NCI-H748 (cell line): ENCODE data around the gene CCDC134.

ENCODE experiments used
- DNase-seq: peaks from one replicate; lab custom pipeline; 2025; ENCODE audit not compliant: unreplicated experiment; lab: John Stamatoyannopoulos, UW

CCDC134 gene

DNA sequence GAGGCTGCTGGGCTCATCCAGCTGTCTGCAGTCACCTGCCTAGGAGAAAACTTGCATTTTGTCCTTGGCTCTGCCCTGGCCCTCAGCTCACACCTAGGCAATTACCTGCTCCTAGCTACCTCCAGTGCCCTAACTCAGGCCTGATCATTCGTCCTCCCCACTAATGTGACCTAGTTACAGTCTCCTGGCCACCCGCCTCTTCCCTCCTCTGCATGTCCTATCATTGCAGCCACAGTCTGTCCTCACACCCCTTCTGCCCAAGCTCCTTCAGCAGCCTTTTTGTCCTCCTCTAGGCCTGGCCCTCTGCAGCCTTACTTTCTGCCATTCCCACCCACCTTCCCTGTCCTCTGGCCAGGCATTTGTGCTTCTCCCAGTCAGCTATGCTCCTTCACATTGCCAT, 17.7 kb upstream of the CCDC134 start:
- no peak for DNase-seq

- DNase-seq = no peak
These were observed 13.1 kb upstream of the CCDC134 start for GRCh38 chr22:41787331-41787730.

- DNase-seq = no peak
These were observed 6.6 kb upstream of the CCDC134 start for GRCh38 chr22:41793871-41794270.

- no peak for DNase-seq
These were observed 1.7 kb upstream of the CCDC134 start for GRCh38 chr22:41798736-41799135.

GRCh38 chr22:41799486-41800347, 762 bp upstream of the CCDC134 start:
- no peak for DNase-seq

DNA sequence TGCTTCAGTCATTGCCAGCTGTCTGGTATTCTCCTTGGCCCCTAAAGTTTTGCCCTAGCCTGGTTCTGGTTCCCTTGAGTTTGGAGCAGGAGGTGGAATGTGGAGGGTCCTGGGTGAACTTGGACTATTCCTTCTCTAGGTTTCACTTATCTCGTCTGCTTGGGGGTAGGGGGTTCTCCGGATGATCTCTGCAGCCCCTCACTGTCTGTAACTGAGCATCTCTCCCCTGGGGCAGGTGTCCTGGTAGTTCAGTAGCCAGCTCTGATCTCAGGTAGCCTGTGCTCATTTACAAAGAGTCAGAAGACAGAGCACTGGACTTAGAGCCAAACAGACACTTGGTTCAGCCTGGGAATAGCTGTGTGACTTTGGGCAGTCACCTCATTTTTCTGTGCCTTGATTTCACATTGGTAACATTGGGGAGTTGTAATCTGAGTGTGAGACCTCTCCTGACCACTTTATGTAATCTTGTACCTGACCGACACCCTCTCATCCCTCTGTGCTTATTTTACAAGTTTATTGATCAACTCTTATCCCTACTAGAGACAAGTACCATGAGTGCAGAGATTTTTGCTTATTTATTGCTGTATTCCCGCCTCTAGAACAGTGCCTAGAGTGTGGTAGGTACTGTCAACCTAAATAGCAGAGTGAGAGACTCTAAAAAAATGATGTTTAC, 804 bp downstream of the CCDC134 start:
- no peak for DNase-seq

DNA sequence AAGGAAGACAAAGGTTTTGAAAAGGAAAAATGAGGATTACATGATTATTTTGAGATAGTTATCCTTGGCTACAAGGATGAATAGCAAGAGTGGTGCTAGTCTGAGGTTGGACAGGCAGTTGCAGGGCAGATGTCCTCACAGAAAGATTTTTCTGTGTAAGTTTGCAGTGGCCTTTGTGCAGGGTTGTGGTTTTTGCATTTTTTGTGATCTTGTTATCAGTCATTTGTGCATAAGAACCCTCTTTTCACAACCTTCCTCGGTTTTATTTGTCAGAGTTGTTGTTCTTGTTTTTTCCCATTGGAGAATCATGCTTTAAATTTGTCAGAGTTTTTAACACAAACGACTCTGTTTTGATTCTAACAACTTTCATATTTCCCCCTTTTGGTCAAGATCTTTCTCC, 1.4 kb downstream of the CCDC134 start:
- DNase-seq = no peak

- DNase-seq = no peak
These were observed 5.2 kb downstream of the CCDC134 start for GRCh38 chr22:41805639-41806038.

DNA sequence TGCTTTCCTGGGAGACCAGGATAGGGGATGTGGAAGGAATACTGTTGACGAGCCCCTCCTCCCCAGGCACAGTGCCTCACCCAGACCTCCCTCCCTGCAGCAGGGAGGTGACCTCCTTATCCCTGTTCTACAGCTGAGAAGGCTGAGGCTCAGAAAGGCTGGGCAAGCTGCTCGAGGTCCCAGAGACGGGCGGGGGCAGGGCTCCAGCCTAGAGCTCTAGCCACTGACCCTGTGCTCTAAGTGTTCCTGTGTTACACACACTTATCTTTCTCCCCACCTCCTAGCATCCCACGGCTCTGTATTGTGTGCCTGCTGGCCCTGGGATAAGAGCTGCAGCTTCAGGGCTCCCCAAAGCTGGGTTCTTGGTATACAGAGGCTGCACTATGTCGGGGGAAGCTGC, 7.9 kb downstream of the CCDC134 start:
- DNase-seq = no peak

DNA sequence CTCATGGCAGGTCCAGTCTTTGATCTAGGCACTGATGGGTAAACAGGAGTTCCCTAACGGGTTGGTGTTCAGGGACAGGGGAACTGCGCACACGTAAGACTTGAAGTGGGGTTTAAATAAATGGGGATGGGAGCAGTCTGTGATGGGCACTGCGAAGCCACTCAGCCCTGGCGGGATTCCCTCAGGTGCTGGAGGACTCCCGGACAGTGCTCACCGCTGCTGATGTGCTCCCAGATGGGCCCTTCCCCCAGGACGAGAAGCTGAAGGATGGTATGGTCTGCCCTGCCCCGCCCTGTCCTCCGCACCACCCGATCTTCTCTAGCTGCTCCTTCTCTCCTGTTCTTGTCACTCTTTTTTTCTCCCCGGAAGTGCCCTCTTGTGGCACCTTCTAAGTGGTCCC, 9.5 kb downstream of the CCDC134 start:
- no peak for DNase-seq

DNA sequence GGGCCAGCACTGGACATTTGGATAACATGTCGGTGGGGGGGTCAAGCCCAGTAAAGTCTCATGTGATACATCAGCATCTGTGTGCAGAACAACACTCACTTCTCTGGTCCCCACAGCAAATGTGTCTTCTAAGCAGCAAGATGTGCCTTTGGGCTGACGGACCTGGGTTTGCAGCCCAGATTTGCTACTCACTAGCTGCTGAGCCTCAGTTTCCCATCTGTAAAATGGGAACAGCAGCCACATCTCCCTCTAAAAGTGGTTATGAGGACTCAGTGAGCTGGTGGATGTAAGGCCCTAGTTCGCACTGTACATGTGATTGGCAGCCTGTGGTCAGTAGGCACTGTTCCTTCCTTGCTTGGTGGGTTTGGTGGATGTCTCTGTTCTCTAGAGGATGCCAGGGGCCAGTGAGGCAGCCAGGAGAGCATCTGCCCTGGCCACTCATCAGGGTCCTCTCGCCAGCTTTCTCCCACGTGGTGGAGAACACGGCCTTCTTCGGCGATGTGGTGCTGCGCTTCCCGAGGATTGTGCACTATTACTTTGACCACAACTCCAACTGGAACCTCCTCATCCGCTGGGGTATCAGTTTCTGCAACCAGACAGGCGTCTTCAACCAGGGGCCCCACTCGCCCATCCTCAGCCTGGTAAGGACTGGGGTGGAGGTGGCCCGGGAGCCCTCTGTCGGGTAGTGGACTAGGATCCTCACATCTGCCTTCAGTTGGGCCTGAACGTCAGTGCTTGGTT, 12.5 kb downstream of the CCDC134 start:
- DNase-seq = no peak

GRCh38 chr22:41813726-41814410, 13.4 kb downstream of the CCDC134 start:
- DNase-seq = no peak

DNA sequence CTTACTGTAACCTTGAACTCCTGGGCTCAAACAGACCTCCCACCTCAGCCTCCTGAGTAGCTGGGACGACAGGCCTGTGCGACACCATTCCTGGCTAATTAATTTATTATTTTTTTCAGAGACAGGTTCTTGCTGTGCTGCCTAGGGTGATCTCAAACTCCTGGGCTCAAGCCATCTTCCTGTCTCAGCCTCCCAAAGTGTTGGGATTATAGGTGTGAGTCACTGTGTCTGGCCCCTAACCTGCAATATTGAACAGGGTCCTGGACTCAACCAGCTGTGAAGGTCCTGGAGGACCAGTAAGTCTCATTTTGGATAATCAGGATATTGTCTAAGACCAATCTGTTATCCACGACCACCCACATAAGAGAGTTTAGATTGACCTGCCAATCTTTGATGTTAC, 15.2 kb downstream of the CCDC134 start:
- DNase-seq = no peak

DNA sequence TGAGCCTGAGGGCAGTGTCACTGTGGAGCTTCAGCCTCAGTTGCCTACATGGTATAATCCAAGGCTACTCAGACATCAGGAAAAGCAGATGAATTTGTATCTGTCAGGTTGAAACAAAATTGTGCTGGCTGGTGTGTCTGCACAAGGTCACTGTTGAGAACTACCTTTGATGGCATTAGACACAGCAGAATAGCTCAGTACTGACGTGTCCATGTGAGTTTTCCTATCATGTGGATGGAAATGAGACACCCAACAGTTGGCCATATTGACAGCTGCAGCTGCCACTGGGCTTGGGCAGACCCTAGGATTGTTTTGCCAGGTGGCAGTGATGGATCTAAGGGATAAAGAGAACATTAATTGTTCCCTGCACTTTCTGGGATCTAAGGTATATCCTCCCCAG, 15.8 kb downstream of the CCDC134 start:
- no peak for DNase-seq

DNA sequence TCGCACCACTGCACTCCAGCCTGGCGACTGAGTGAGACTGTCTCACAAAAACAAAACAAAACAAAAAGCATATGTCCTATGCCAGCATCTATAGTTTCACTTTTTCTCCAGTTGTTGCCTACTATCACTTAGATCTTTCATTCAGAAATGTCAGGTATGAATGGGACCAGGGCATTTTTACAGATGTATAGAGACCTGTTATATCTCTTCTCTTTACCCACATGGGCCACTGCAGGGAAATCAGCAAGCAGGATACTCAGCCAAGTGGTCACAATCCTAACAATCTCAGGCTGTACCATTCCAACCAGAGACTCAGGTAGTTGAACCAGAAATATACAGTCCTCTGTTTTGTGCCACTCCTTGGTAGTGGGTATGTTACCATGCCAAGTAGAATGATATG, 16.4 kb downstream of the CCDC134 start:
- no peak for DNase-seq

DNA sequence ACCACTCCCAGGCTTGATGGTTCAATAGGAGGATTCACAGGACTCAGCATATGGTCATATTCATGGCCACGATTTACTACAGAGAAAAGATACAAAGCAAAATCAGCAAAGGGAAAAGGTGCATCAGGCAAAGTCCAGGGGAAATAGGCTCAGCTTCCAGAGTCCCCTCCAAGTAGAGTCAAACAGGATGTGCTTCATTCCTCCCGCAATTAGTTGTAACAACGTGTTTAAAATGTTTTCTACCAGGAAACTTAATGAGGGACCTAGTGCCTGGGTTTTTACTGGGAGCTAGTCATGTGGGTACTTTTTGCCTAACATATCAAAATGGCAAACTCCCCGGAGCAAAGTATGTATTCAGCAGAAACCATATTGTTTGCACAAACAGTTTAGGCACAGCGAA, 17.5 kb downstream of the CCDC134 start:
- peak; percentile 17 for DNase-seq

GRCh38 chr22:41818596-41818995, 18.1 kb downstream of the CCDC134 start:
- DNase-seq = no peak

GRCh38 chr22:41819257-41819656, 18.8 kb downstream of the CCDC134 start:
- no peak for DNase-seq

DNA sequence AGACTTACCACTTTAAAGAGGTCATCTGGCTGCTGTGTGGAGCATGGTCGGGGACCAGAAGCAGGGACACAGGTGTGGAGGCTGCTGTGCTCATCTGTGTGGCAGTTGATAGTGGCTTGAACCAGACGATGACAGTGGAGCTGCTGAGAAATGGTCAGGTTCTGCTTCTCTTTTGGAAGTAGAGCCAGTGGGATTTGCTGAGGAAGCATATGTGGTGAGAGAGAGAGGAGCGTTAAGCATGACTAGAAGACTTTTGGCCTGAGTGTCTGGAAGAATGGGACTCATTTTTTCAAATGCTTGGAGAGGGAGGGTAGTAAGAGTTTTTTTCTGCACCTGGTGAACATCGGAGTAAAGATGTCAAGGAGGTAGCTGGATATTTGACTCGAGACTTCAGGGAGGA, 20.0 kb downstream of the CCDC134 start:
- DNase-seq = no peak

DNA sequence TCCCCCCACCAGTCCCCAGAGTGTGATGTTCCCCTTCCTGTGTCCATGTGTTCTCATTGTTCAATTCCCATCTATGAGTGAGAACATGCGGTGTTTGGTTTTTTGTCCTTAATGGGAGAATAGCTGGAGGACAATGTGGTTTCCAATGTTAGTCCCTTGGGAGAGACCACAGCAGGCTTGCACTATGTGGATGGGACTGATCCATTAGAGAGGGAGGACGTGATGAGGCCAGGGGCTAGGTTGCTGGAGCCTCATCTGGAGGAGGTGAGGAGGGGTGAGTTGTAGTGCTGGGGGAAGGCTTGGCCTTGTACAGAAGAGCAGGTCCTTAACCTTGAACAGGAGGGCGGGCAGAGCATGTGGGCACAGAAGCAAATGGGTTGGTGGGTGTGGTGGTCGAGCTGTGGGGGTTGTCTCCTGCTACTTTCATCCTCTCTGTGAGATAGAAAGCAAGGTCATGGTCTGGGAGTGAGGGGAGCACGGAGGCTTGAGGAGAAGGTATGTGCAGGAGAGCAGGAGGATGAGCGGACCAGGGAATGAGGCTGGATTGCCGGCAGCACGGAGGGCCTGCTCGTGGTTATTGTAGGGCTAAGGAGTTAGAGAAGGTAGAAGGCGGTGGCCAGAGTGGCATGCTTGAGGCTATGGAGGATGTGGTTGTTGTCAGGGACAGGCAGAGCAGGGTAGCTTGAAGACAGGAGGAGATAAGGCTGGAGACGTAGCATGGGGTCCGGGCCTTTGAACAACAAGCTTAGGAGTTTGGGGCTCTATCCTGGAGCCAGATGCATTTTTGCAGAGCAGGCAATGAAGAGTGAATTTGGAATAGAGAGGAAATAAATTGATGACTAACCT, 21.2 kb downstream of the CCDC134 start:
- no peak for DNase-seq
